HFFc6 (cell line): ENCODE measurements around the gene SLC7A14. TPM values are rescaled to one million over a fixed set of nuclear protein-coding genes. Genes with fewer than 3 reads are reported as not detected.

Source experiments
- DNase-seq: peaks from one replicate; pipeline ENCODE4 v3.0.0-alpha.2; 2018
- H3K27ac Mint-ChIP-seq: 2 replicates; pipeline ENCODE4 v1.8.0; 2020; ENCODE audit warnings: mild to moderate bottlenecking, mixed read lengths
- H3K27me3 Mint-ChIP-seq: 2 replicates; pipeline ENCODE4 v1.8.0; 2021; ENCODE audit warnings: mild to moderate bottlenecking, moderate library complexity, mixed read lengths; ENCODE audit not compliant: insufficient read depth
- H3K36me3 Mint-ChIP-seq: 2 replicates; pipeline ENCODE4 v1.8.0; 2021; ENCODE audit warnings: low read depth, mixed read lengths
- H3K4me1 Mint-ChIP-seq: 2 replicates; pipeline ENCODE4 v1.8.0; 2020; ENCODE audit warnings: low read depth, mixed read lengths
- H3K4me3 Mint-ChIP-seq: 2 replicates; pipeline ENCODE4 v1.8.0; 2020; ENCODE audit warnings: mild to moderate bottlenecking, moderate library complexity, mixed read lengths
- H3K9me3 Mint-ChIP-seq: 2 replicates; pipeline ENCODE4 v1.8.0; 2020; ENCODE audit warnings: mild to moderate bottlenecking, mixed read lengths
- CTCF ChIP-seq: fragments of 200-600 bp; sonication (generic); IDR thresholded peaks from 2 replicates; pipeline ENCODE4 v1.5.0; 2021; ENCODE audit warnings: antibody characterized with exemption, mild to moderate bottlenecking
- total RNA-seq, 6 experiments: library from RNA; stranded (reverse); fragmentation: NEBNext Ultra II Directional; extraction: Animal tissue kit (Norgen Biotek cat#: 25700); gene quantifications; 2 replicates in 1 of 6; 3 replicates in 5 of 6; pipeline ENCODE4 v1.2.3, GENCODE V29; 2021

The SLC7A14 gene
- total RNA-seq, 6 experiments from 2014 or later, result 0.14 to 0.53 (median 0.39) TPM

- Mint-ChIP-seq H3K27ac (no peak overlapping the region), H3K9me3 (no peaks in the 10 kb centered on the region), H3K4me1 (peaks cover 8% of the 10 kb centered on the region), H3K27me3 (peaks cover 15% of the 10 kb centered on the region), H3K36me3 (no peaks in the 10 kb centered on the region), H3K4me3 (no peak overlapping the region)
- no peak for DNase-seq
- TF ChIP-seq CTCF, result peak; percentile 56
Observed at GRCh38 chr3:170483485-170484262, 102.2 kb downstream of the SLC7A14 start.

- Mint-ChIP-seq H3K27ac (no peak overlapping the region), H3K9me3 (no peaks in the 10 kb centered on the region), H3K27me3 (peaks cover 12% of the 10 kb centered on the region; the same call in 1 of the 2 replicates), H3K4me3 (no peak overlapping the region), H3K4me1 (peaks cover 14% of the 10 kb centered on the region), H3K36me3 (no peaks in the 10 kb centered on the region)
- DNase-seq, result no peak
- TF ChIP-seq CTCF, result no peak
Observed at GRCh38 chr3:170482199-170482598, 103.7 kb downstream of the SLC7A14 start.

GRCh38 chr3:170480111-170480510 lies 105.8 kb downstream of the SLC7A14 start:
- TF ChIP-seq CTCF, result no peak

GRCh38 chr3:170477395-170477794 lies 108.5 kb downstream of the SLC7A14 start:
- TF ChIP-seq CTCF, result no peak
- H3K4me1 Mint-ChIP-seq, result peaks cover 50% of the 10 kb centered on the region
- 0 out of 2 replicates have a peak overlapping the region, but pooled peaks have one; percentile 30 for H3K27ac Mint-ChIP-seq
- DNase-seq, result no peak
- no peaks in the 10 kb centered on the region for H3K9me3 Mint-ChIP-seq
- no peaks in the 10 kb centered on the region for H3K36me3 Mint-ChIP-seq
- no peaks in the 10 kb centered on the region for H3K27me3 Mint-ChIP-seq
- H3K4me3 Mint-ChIP-seq, result no peak overlapping the region

More at GRCh38 chr3:170480111-170480510, 105.8 kb downstream of the SLC7A14 start:
- Mint-ChIP-seq H3K36me3 (no peaks in the 10 kb centered on the region), H3K4me1 (peaks cover 30% of the 10 kb centered on the region), H3K4me3 (no peak overlapping the region), H3K27ac (no peak overlapping the region), H3K9me3 (no peaks in the 10 kb centered on the region), H3K27me3 (peaks cover under 1% of the 10 kb centered on the region; the same call in 1 of the 2 replicates)
- DNase-seq, result no peak

- no peak for TF ChIP-seq CTCF
- Mint-ChIP-seq H3K4me1 (peaks cover 56% of the 10 kb centered on the region), H3K27me3 (no peaks in the 10 kb centered on the region), H3K36me3 (no peaks in the 10 kb centered on the region), H3K4me3 (no peak overlapping the region; the same call in 1 of the 2 replicates), H3K27ac (no peak overlapping the region), H3K9me3 (no peaks in the 10 kb centered on the region)
- DNase-seq, result no peak
Observed at GRCh38 chr3:170476291-170476690, 109.6 kb downstream of the SLC7A14 start.
